ENCODE results near the gene LY86. TPM values are rescaled to one million over a fixed set of nuclear protein-coding genes. Genes with fewer than 3 reads are reported as not detected.

The LY86 gene
- total and polyA plus RNA-seq, 10 of the 15 experiments (the other 5 are each of a cell fraction or from before 2014, with no cell fraction given) = 68.2 to 457 (median 128) TPM

- TF ChIP-seq BACH1 (IDR thresholded peaks at IDR 0.05; ENCODE audit: borderline replicate concordance) (peak; percentile 57), ZZZ3 (IDR thresholded peaks at IDR 0.05; ENCODE audit: control insufficient read depth, insufficient read length, low read depth) (no peak), CHD1 (IDR thresholded peaks at IDR 0.05; ENCODE audit: low read depth, low read length) (peak; percentile 80; the same call in 1 of the 2 replicates), NFYB (IDR thresholded peaks at IDR 0.05; ENCODE audit: insufficient read depth, low read depth, low read length) (peak; percentile 61; the same call in 1 of the 2 replicates), ZBTB4 (CRISPR knock-in tag; IDR thresholded peaks at IDR 0.05) (no peak), PBX3 (IDR thresholded peaks at IDR 0.05; ENCODE audit: insufficient replicate concordance, low read depth, low read length) (no peak)
These were observed 597 bp downstream of the LY86 start (continued) for GRCh38 chr6:6588924-6589709.

All from GM12878 (cell line).